IMR-90 (cell line): ENCODE results near the gene PCIF1.
"Not testable (repeated sequence)": the region's sequence is repeated elsewhere in the genome, so short reads cannot be mapped to it uniquely, and the experiment has no call there.

ENCODE experiments used
- CEBPB ChIP-seq: IDR thresholded peaks from 2 replicates; pipeline ENCODE4 v1.6.1; 2012; ENCODE audit warnings: low read depth, low read length, improper control_type of control experiment
- CTCF ChIP-seq: conservative IDR thresholded peaks from 2 replicates; pipeline ENCODE4 v1.5.1; 2012; ENCODE audit warnings: mild to moderate bottlenecking, low read depth, low read length, improper control_type of control experiment
- ELK1 ChIP-seq: fragments of 150-350 bp; IDR thresholded peaks from 2 replicates; pipeline ENCODE4 v1.6.1; 2016; ENCODE audit warnings: low read depth, mild to moderate bottlenecking, low read length, moderate library complexity, borderline replicate concordance
- MAFK ChIP-seq: IDR thresholded peaks from 2 replicates; pipeline ENCODE4 v1.6.1; 2012; ENCODE audit warnings: low read depth, low read length, improper control_type of control experiment
- POLR2A ChIP-seq: IDR thresholded peaks from 2 replicates; pipeline ENCODE4 v1.6.1; 2012; ENCODE audit warnings: mild to moderate bottlenecking, low read depth, low read length
- RCOR1 ChIP-seq: IDR thresholded peaks from 2 replicates; pipeline ENCODE4 v1.6.1; 2012; ENCODE audit warnings: mild to moderate bottlenecking, low read length, improper control_type of control experiment; ENCODE audit not compliant: insufficient replicate concordance
- RFX5 ChIP-seq: IDR thresholded peaks from 2 replicates; pipeline ENCODE4 v1.8.0; 2012; ENCODE audit warnings: low read depth, mild to moderate bottlenecking, low read length, moderate library complexity
- USF2 ChIP-seq: fragments of 150-350 bp; IDR thresholded peaks from 2 replicates; pipeline ENCODE4 v1.6.1; 2017; ENCODE audit warnings: mild to moderate bottlenecking, antibody characterized with exemption, low read length, low read depth

- not testable (repeated sequence) for TF ChIP-seq POLR2A, CEBPB, CTCF, MAFK, ELK1, RFX5, RCOR1, USF2
Observed at GRCh38 chr20:45988830-45989229, 54.3 kb downstream of the PCIF1 start.
